K562 (cell line): ENCODE measurements around the gene CDH5. TPM values are rescaled to one million over a fixed set of nuclear protein-coding genes. Genes with fewer than 3 reads are reported as not detected.

Experiments used
- ATAC-seq: fragments of 200-7000 bp; cut with Tn5 transposase; 3 replicates; pipeline ENCODE4 v1.9.1; 2020; ENCODE audit warnings: moderate library complexity
- BruUV-seq: library from RNA; stranded (reverse); fragments of 400-500 nt; replicated peaks from 2 replicates; lab custom pipeline; 2021; lab: Mats Ljungman, UMichigan
- CTCF ChIA-PET: fragments of 300-600 bp; formaldehyde crosslinking; extraction: SDS; loops from one replicate; lab custom pipeline; 2021; ENCODE audit warnings: low intra/inter-chr PET ratio; lab: Yijun Ruan, JAX
- POLR2A ChIA-PET: fragments of 300-600, 350-650 bp; sonication (Branson Sonifier 250); formaldehyde crosslinking; extraction: SDS; loops from one replicate; lab custom pipeline; 2021; ENCODE audit warnings: antibody characterized with exemption, inconsistent platforms; lab: Yijun Ruan, JAX
- DNase-seq, 4 experiments: peaks; one replicate each; pipeline versions ENCODE4 v3.0.0 to v3.0.0-alpha.2; 2011 to 2018; ENCODE audit warnings: low spot score in 3 of 4, mixed read lengths in 3 of 4; ENCODE audit errors: extremely low read depth in 1 of 4
- FAIRE-seq: peaks from 2 replicates; lab custom pipeline; 2011; peaks lifted over from hg19 to GRCh38; lab: Jason Lieb, UNC
- H2AFZ ChIP-seq: 2 replicates; pipeline ENCODE4 v1.6.0; 2011; ENCODE audit warnings: low read depth, low read length, control low read depth, inconsistent platforms
- H3K27ac ChIP-seq: fragments of 200-600 bp; 3 replicates; pipeline ENCODE4 v1.8.0; 2011; ENCODE audit warnings: low read depth, mild to moderate bottlenecking, control low read depth, inconsistent platforms, low read length, moderate library complexity, mixed read lengths; ENCODE audit errors: extremely low read depth
- H3K27me3 ChIP-seq, 2 experiments: fragments of 300-600 bp in 1 of 2; 2 replicates in 1 of 2; 3 replicates in 1 of 2; pipeline versions ENCODE4 v1.6.0 to v1.8.0; 2011; ENCODE audit warnings: inconsistent platforms in 2 of 2, low read length in 2 of 2, mild to moderate bottlenecking in 1 of 2, mixed read lengths in 1 of 2, moderate library complexity in 1 of 2; ENCODE audit not compliant: control insufficient read depth in 2 of 2, insufficient read depth in 2 of 2
- H3K36me3 ChIP-seq: fragments of 300-600 bp; 3 replicates; pipeline ENCODE4 v1.8.0; 2011; ENCODE audit warnings: mild to moderate bottlenecking, low read length, inconsistent platforms; ENCODE audit not compliant: control insufficient read depth, insufficient read depth
- H3K4me1 ChIP-seq, 2 experiments: fragments of 200-600 bp in 1 of 2; replicated peaks in 1 of 2; 2 replicates in 1 of 2; 3 replicates in 1 of 2; pipeline versions ENCODE4 v1.5.1 to v1.8.0; 2011; ENCODE audit warnings: inconsistent platforms in 2 of 2, low read length in 2 of 2, mild to moderate bottlenecking in 1 of 2, mixed read lengths in 1 of 2, moderate library complexity in 1 of 2; ENCODE audit not compliant: control insufficient read depth in 2 of 2, insufficient read depth in 2 of 2
- H3K4me2 ChIP-seq: 2 replicates; pipeline ENCODE4 v1.6.1; 2011; ENCODE audit warnings: low read length, control low read depth, inconsistent platforms, mixed read lengths; ENCODE audit not compliant: insufficient read depth
- H3K4me3 ChIP-seq: fragments of 200-600 bp; sonication (generic), shearing (Covaris generic); 2 replicates; pipeline ENCODE4 v1.5.1; 2016; ENCODE audit warnings: control low read depth, inconsistent platforms
- H3K79me2 ChIP-seq: fragments of 200-600 bp; 3 replicates; pipeline ENCODE4 v1.8.0; 2011; ENCODE audit warnings: low read length, inconsistent platforms; ENCODE audit not compliant: control insufficient read depth, insufficient read depth
- H3K9ac ChIP-seq, 2 experiments: 2 replicates each; pipeline versions ENCODE4 v1.6.0 to v1.6.1; 2011; ENCODE audit warnings: low read depth in 2 of 2, low read length in 2 of 2, control low read depth in 1 of 2, inconsistent platforms in 1 of 2, mild to moderate bottlenecking in 1 of 2, mixed read lengths in 1 of 2; ENCODE audit not compliant: insufficient read depth in 1 of 2
- H3K9me1 ChIP-seq: one replicate; pipeline ENCODE4 v1.6.0; 2011; ENCODE audit warnings: inconsistent platforms, mild to moderate bottlenecking, low read length, moderate library complexity; ENCODE audit not compliant: control insufficient read depth, insufficient read depth
- H3K9me3 ChIP-seq: replicated peaks from 2 replicates; pipeline ENCODE4 v1.5.1; 2011; ENCODE audit warnings: low read depth, low read length, inconsistent platforms; ENCODE audit not compliant: control insufficient read depth, insufficient read depth
- H4K20me1 ChIP-seq: replicated peaks from 2 replicates; pipeline ENCODE4 v1.6.1; 2011; ENCODE audit warnings: low read length, inconsistent platforms, mixed read lengths; ENCODE audit not compliant: control insufficient read depth, insufficient read depth
- BRD9 ChIP-seq: fragments of 450-650 bp; IDR thresholded peaks from 2 replicates; pipeline ENCODE4 v1.6.1; 2018; ENCODE audit warnings: low read depth; ENCODE audit not compliant: partially characterized antibody
- CBX8 ChIP-seq: fragments of 200-600 bp; sonication (generic); IDR thresholded peaks from 2 replicates; pipeline ENCODE4 v1.6.1; 2012; ENCODE audit warnings: borderline replicate concordance, mixed run types, low read depth, mild to moderate bottlenecking, moderate library complexity, mixed read lengths, low read length, control low read depth, inconsistent platforms; ENCODE audit not compliant: poor library complexity, severe bottlenecking; ENCODE audit errors: extremely low read depth
- FOXK2 ChIP-seq, 2 experiments: fragments of 450-650 bp; IDR thresholded peaks in 1 of 2; conservative IDR thresholded peaks in 1 of 2; 2 replicates each; pipeline ENCODE4 v1.6.1; 2016; ENCODE audit warnings: low read depth in 2 of 2, mild to moderate bottlenecking in 1 of 2
- JUND ChIP-seq, 2 experiments: IDR thresholded peaks; 2 replicates in 1 of 2; 3 replicates in 1 of 2; pipeline ENCODE4 v1.6.1; 2011; ENCODE audit warnings: borderline replicate concordance in 2 of 2, low read depth in 2 of 2, low read length in 2 of 2, improper control_type of control experiment in 1 of 2, missing biosample characterization in 1 of 2, missing genetic modification characterization in 1 of 2, missing genetic modification reagents in 1 of 2
- LARP7 ChIP-seq: fragments of 450-650 bp; IDR thresholded peaks from 2 replicates; pipeline ENCODE4 v1.6.1; 2016
- PRMT5 ChIP-seq: sonication (generic); formaldehyde crosslinking; IDR thresholded peaks from 2 replicates; pipeline ENCODE4 v1.5.0; 2020; ENCODE audit warnings: missing genetic modification reagents
- SMAD3 ChIP-seq: fragments of 450-650 bp; formaldehyde crosslinking; conservative IDR thresholded peaks from 2 replicates; pipeline ENCODE4 v1.4.0; 2020; ENCODE audit warnings: mild to moderate bottlenecking
- SOX6 ChIP-seq: fragments of 450-650 bp; IDR thresholded peaks from 2 replicates; pipeline ENCODE4 v1.6.1; 2014; ENCODE audit warnings: mild to moderate bottlenecking
- XRCC3 ChIP-seq: fragments of 450-650 bp; IDR thresholded peaks from 2 replicates; pipeline ENCODE4 v1.6.1; 2017; ENCODE audit warnings: mild to moderate bottlenecking, moderate library complexity
- ZFPM2 ChIP-seq: fragments of 250-450 bp; sonication (Bioruptor Pico); IDR thresholded peaks from 2 replicates; pipeline ENCODE4 v1.5.1; 2022; ENCODE audit warnings: mild to moderate bottlenecking
- ZNF263 ChIP-seq: sonication (generic); formaldehyde crosslinking; IDR thresholded peaks from 2 replicates; pipeline ENCODE4 v1.8.0; 2022; ENCODE audit warnings: mild to moderate bottlenecking, missing genetic modification reagents, borderline replicate concordance
- ZNF778 ChIP-seq: fragments of 450-650 bp; formaldehyde crosslinking; IDR thresholded peaks from 2 replicates; pipeline ENCODE4 v1.4.0; 2020; ENCODE audit warnings: mild to moderate bottlenecking, moderate library complexity
- WGBS: fragments of 100-300 bp; shearing (Covaris generic); methylation state at CpG from one replicate; pipeline ENCODE4 v1.1.6; 2016; ENCODE audit warnings: low coverage, mixed read lengths; ENCODE audit not compliant: insufficient coverage; ENCODE audit errors: missing lambda C conversion rate; 5-methylcytosine and 5-hydroxymethylcytosine counted together
- in situ Hi-C: fragments of 300-500 bp; cut with MboI; formaldehyde crosslinking; loops from 4 replicates; pipeline ENCODE4 v1.15.0; 2018; ENCODE audit warnings: inconsistent platforms, mixed read lengths
- intact Hi-C: fragments of 100-400 bp; cut with micrococcal nuclease; formaldehyde crosslinking; loops from 2 replicates; pipeline ENCODE4 v1.14.2; 2022
- polyA plus RNA-seq, 8 experiments: library from polyadenylated mRNA; depleted of rRNA in 4 of 8; stranded (reverse) in 5 of 8; unstranded in 3 of 8; fragments of >200 nt; fragmentation: Nextera tagmentation in 2 of 8; fragmentation: Illumina TruSeq in 1 of 8; extraction: Ambion mirVana in 2 of 8; extraction: Trizol in 1 of 8; gene quantifications; 2 replicates each; pipeline versions ENCODE4 v1.2.1 to v1.2.3, GENCODE V29; 2011 to 2014; ENCODE audit warnings: inconsistent platforms in 1 of 8, missing spikeins in 1 of 8
- total RNA-seq, 7 experiments: library from RNA; depleted of rRNA in 6 of 7; stranded (reverse); fragments of >200 nt in 6 of 7; fragmentation: Illumina TruSeq in 2 of 7; extraction: Trizol in 2 of 7; gene quantifications; 2 replicates each; pipeline versions ENCODE4 v1.2.1 to v1.2.3, GENCODE V29; 2011 to 2021; ENCODE audit warnings: low replicate concordance in 1 of 7
- TF ChIP-seq, protein P1 (sequence below): fragments of 250-450 bp; sonication (Bioruptor Pico); IDR thresholded peaks from 2 replicates; pipeline ENCODE4 v1.5.0; 2021; ENCODE audit warnings: mild to moderate bottlenecking, borderline replicate concordance

CDH5 gene
- total and polyA plus RNA-seq, 9 of the 15 experiments (the other 6 are each of a cell fraction or from before 2014, with no cell fraction given), result not detected

GRCh38 chr16:66416939-66417700 is 50.6 kb downstream of the CDH5 start:
- ATAC-seq, result no peak
- no peaks in the 10 kb centered on the region for H3K36me3 ChIP-seq
- ChIA-PET CTCF (no interaction called here), POLR2A (interaction anchor here (0.6 to 0.9 kb wide), 3 partner anchors 58 to 323 kb away, joined by 3 read pairs; no protein-coding TSS in a partner anchor)
- 1% methylated on average over 9 of the region's 9 CpGs for WGBS
- H3K9me1 ChIP-seq, result no peaks in the 10 kb centered on the region
- H3K4me3 ChIP-seq, result no peak overlapping the region
- DNase-seq, result no peak
- no peak overlapping the region for H3K9ac ChIP-seq
- in situ Hi-C loops, result no loop called here
- no peaks in the 10 kb centered on the region for H3K9me3 ChIP-seq
- H3K4me2 ChIP-seq, result no peak overlapping the region
- no TSS peak for BruUV-seq
- H4K20me1 ChIP-seq, result no peaks in the 10 kb centered on the region
- no peak overlapping the region for H3K27ac ChIP-seq
- no peak overlapping the region for H2AFZ ChIP-seq
- no peaks in the 10 kb centered on the region for H3K79me2 ChIP-seq
- intact Hi-C loops, result no loop called here
- TF ChIP-seq ZNF778, result no peak
- TF ChIP-seq XRCC3, result no peak
- no peak for TF ChIP-seq FOXK2 (conservative IDR thresholded peaks at IDR 0.05 in 1 of 2, IDR thresholded peaks at IDR 0.05 in 1 of 2; ENCODE audit: low read depth in 2 of 2)
- TF ChIP-seq, protein P1, sequence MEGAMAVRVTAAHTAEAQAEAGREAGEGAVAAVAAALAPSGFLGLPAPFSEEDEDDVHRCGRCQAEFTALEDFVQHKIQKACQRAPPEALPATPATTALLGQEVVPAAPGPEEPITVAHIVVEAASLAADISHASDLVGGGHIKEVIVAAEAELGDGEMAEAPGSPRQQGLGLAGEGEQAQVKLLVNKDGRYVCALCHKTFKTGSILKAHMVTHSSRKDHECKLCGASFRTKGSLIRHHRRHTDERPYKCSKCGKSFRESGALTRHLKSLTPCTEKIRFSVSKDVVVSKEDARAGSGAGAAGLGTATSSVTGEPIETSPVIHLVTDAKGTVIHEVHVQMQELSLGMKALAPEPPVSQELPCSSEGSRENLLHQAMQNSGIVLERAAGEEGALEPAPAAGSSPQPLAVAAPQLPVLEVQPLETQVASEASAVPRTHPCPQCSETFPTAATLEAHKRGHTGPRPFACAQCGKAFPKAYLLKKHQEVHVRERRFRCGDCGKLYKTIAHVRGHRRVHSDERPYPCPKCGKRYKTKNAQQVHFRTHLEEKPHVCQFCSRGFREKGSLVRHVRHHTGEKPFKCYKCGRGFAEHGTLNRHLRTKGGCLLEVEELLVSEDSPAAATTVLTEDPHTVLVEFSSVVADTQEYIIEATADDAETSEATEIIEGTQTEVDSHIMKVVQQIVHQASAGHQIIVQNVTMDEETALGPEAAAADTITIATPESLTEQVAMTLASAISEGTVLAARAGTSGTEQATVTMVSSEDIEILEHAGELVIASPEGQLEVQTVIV, result no peak
- TF ChIP-seq SMAD3 (CRISPR knock-in tag), result no peak
- TF ChIP-seq SOX6, result no peak
- no peak for TF ChIP-seq BRD9
- TF ChIP-seq PRMT5, result no peak
- no peak for TF ChIP-seq ZFPM2 (CRISPR knock-in tag)
- TF ChIP-seq JUND (IDR thresholded peaks at IDR 0.05; ENCODE audit: borderline replicate concordance, low read depth, low read length), result no peak
- TF ChIP-seq JUND (tag; IDR thresholded peaks at IDR 0.05; ENCODE audit: borderline replicate concordance, low read depth, low read length), result no peak
- TF ChIP-seq CBX8, result no peak
- no peak for TF ChIP-seq LARP7
- no peak for TF ChIP-seq ZNF263 (CRISPR knock-in tag)
- no peaks in the 10 kb centered on the region for H3K4me1 ChIP-seq
- no peak for FAIRE-seq
- peaks cover 0 to 24% of the 10 kb centered on the region in 2 experiments; a peak in 3 of 5 replicates for H3K27me3 ChIP-seq
